Panc1 (cell line): ENCODE data around the gene RBMX.

Source experiments
- CTCF ChIP-seq: fragments of 450-650 bp; IDR thresholded peaks from 2 replicates; pipeline ENCODE4 v1.5.1; 2017; ENCODE audit warnings: mild to moderate bottlenecking
- SIN3A ChIP-seq: IDR thresholded peaks from 2 replicates; pipeline ENCODE4 v1.6.1; 2012; ENCODE audit warnings: low read depth, mild to moderate bottlenecking, low read length, moderate library complexity, borderline replicate concordance; ENCODE audit not compliant: insufficient read depth

DNA sequence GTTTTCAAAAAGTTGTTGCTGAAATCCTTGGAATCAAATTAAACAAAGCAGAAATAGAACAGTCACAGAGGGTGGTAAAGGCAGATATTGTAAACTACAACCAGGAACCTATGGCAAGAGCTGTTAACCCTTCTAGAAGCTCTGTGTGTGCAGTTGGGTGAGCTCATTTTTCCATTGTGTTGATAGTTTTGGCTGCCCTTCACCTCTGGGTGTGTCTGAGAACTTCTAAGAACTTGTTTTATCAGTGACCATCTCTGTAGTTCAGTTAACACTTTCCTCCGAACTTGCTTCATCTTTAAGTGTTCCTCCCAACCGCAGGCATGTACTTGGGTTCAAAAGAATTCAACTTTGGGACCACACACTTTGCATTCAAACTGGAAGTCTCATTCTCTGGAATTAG is 32.7 kb downstream of the RBMX start:
- TF ChIP-seq CTCF, result no peak
- TF ChIP-seq SIN3A, result no peak
